ENCODE measurements around the gene ZNF784.

Gene ZNF784

GRCh38 chr19:55581145-55581822 lies 43.1 kb downstream of the ZNF784 start:
- in situ Hi-C loops (cut with HindIII; ENCODE audit: low sequenced_read_pairs), result no loop called here
- no peak for DNase-seq (ENCODE audit: low read depth, low spot score)
- no peak for TF ChIP-seq CTCF (IDR thresholded peaks at IDR 0.05; ENCODE audit: low read depth, low read length)
- peak overlapping the region; percentile 96 for H3K4me3 ChIP-seq (ENCODE audit: low read depth, low read length)

- peak within 1 kb of the TSS; percentile 96 for H3K4me3 ChIP-seq (ENCODE audit: low read depth, low read length)
- DNase-seq (ENCODE audit: low read depth, low spot score), result peak; percentile 90
- no peak for TF ChIP-seq CTCF (IDR thresholded peaks at IDR 0.05; ENCODE audit: low read depth, low read length)
- in situ Hi-C loops (cut with HindIII; ENCODE audit: low sequenced_read_pairs), result no loop called here
These were observed 43.7 kb downstream of the ZNF784 start, which contains the start of gene ZNF579 for GRCh38 chr19:55580628-55581144. Gene ZNF579, minus strand, starts transcription at chr19:55580848. Its CDS starts 1,209 bp downstream, at chr19:55579639.

GRCh38 chr19:55579766-55580621 lies 44.4 kb downstream of the ZNF784 start:
- peak; percentile 47 for DNase-seq (ENCODE audit: low read depth, low spot score)
- in situ Hi-C loops (cut with HindIII; ENCODE audit: low sequenced_read_pairs), result no loop called here
- no peak for TF ChIP-seq CTCF (IDR thresholded peaks at IDR 0.05; ENCODE audit: low read depth, low read length)
- H3K4me3 ChIP-seq (ENCODE audit: low read depth, low read length), result peak overlapping the region; percentile 96

- in situ Hi-C loops (cut with HindIII; ENCODE audit: low sequenced_read_pairs), result no loop called here
- no peak for DNase-seq (ENCODE audit: low read depth, low spot score)
- peak overlapping the region; percentile 96 for H3K4me3 ChIP-seq (ENCODE audit: low read depth, low read length)
- TF ChIP-seq CTCF (IDR thresholded peaks at IDR 0.05; ENCODE audit: low read depth, low read length), result no peak
These were observed 45.3 kb downstream of the ZNF784 start for GRCh38 chr19:55578761-55579747.

DNA sequence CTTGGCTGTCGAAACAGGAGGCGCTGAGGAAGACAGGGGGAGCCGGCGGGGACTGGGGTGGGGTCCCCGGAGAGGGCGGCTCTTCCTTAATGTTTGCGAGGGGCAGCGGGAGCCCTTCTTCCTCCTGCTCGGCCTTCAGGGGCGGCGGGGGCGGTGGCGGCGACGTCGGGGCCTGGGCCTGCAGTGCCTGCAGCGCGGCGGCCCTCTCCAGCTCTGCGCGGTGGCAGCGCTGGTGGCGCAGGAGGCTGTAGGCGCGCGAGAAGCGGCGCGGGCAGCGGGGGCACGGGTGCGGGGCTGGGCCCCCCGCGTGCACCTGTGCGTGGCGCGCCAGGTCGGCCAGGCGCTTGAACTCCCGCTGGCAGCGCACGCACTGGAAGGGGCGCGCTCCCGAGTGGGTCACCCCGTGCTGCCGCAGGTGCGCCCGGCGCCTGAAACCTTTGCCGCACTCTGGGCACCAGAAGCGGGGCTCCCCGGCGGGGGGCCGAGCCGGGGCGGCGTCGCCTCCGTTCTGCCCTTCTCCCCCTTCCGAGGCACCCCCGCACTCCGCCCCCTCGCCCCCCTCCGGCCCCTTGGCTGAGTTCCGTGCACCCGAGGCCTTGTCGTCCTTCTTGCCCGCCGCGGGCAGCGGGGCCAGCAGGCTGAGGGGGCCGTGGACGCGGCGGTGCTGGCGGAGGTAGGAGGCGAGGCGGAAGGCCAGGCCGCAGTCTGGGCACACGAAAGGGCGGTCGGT lies 46.2 kb downstream of the ZNF784 start:
- in situ Hi-C loops (cut with HindIII; ENCODE audit: low sequenced_read_pairs), result no loop called here
- H3K4me3 ChIP-seq (ENCODE audit: low read depth, low read length), result no peak overlapping the region
- DNase-seq (ENCODE audit: low read depth, low spot score), result no peak
- no peak for TF ChIP-seq CTCF (IDR thresholded peaks at IDR 0.05; ENCODE audit: low read depth, low read length)
